GM13976 (cell line): ENCODE measurements around the gene MGAT4B.

Experiments used
- DNase-seq: peaks from one replicate; pipeline ENCODE4 v3.0.0; 2012; ENCODE audit warnings: low spot score
- CTCF ChIP-seq: IDR thresholded peaks from 2 replicates; pipeline ENCODE4 v1.5.1; 2012; ENCODE audit warnings: borderline replicate concordance, mild to moderate bottlenecking; ENCODE audit not compliant: insufficient read depth; ENCODE audit errors: extremely low read depth, missing control alignments, control extremely low read depth
- in situ Hi-C: fragments of 300-500 bp; cut with MboI; formaldehyde crosslinking; loops from one replicate; pipeline ENCODE4 v1.12.0; 2022; ENCODE audit warnings: low sequenced_read_pairs, mixed read lengths, inconsistent platforms; ENCODE audit not compliant: unreplicated experiment

MGAT4B gene

GRCh38 chr5:179781846-179782245 lies 24.8 kb downstream of the MGAT4B start:
- in situ Hi-C loops: no loop called here
- DNase-seq: no peak
- TF ChIP-seq CTCF: no peak

GRCh38 chr5:179780362-179780761 lies 26.3 kb downstream of the MGAT4B start:
- no peak for DNase-seq

DNA sequence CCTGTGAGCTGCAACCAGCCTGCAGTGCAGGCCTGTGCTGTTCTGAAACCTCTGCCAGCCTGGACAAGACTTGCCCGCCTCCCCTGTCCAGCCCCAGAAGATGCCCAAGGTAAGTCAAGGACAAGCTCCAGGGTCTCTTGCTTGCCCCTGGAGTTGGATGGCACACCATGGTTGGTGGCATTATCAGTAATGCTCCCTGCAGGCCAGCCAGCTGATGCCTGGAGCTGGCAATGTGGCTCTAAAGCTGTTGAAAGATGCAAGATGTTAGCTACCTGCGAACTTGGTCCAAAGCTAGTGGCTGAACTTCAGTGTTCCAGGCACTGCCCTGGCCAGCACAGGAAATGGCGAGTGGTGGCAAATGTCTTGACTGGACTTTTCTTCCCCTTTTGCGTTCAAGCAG lies 26.8 kb downstream of the MGAT4B start:
- in situ Hi-C loops: no loop called here
- no peak for DNase-seq
- TF ChIP-seq CTCF: no peak

More at GRCh38 chr5:179780362-179780761, 26.3 kb downstream of the MGAT4B start:
- in situ Hi-C loops: no loop called here
- TF ChIP-seq CTCF: no peak

GRCh38 chr5:179778591-179778990 lies 28.1 kb downstream of the MGAT4B start:
- TF ChIP-seq CTCF: no peak

GRCh38 chr5:179777909-179778308 lies 28.8 kb downstream of the MGAT4B start:
- no peak for TF ChIP-seq CTCF
- in situ Hi-C loops: no loop called here
- no peak for DNase-seq

More at GRCh38 chr5:179778591-179778990, 28.1 kb downstream of the MGAT4B start:
- in situ Hi-C loops: no loop called here
- no peak for DNase-seq

GRCh38 chr5:179777456-179777855 lies 29.2 kb downstream of the MGAT4B start:
- TF ChIP-seq CTCF: no peak
- in situ Hi-C loops: no loop called here
- no peak for DNase-seq

DNA sequence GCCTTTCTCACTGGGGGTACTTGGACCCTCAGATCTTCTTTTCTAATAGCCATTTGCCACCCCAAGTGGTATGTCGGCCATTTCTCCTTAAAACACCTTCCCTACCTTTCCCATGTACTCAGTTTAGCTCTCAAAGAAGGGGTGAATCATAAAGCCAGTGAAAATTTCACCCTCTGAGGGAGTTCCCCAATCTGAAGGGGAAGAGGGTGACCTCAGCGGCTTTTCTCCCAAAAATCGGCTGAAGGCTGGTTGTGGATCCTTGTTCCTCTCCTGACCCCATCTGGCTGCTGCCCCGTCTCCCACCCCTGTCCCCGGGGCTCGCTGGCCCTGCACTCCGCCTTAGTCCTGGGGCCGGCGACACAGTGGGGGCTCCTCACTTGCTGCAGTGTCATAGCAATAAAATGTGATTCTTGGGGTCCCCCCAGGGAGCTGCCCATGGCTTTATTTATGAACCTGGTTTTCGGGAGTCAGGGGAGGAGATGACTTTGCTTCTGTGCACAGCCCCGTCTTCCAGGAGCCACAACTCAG lies 30.2 kb downstream of the MGAT4B start:
- in situ Hi-C loops: no loop called here
- TF ChIP-seq CTCF: no peak
- DNase-seq: no peak
